T-helper 1 cell (primary cell): Measurements from ENCODE around the gene PSMD4.

Source experiments
- DNase-seq, 5 donors: peaks; one replicate each; pipeline ENCODE4 v3.0.0-alpha.2; 2012 to 2020

PSMD4 gene

DNA sequence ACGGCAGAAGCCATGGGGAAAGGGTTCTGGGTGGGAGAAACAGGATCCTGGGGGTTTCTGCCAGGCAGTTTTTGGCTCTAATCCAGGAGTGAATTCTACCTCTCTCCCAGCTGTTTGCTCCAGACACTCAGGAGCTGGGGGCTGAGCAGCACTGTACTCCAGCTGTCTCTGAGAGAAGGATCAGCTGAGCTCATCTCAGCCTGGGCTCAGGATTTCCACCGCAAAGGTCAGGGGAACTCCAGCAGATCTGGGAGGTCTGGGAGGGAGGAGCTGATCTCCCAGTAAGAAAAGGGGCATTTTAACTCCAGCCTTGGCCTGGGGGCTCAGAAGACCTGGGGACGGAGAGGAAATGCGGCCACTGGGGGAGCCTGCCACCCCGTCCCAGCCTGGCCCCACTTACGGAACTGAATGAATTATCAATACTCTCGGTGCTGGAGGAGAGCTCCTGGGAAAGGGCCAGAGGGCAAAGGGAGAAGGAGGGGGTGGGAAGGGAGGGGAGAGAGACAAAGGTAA is 55.3 kb downstream of the PSMD4 start:
- DNase-seq, result no peak

DNA sequence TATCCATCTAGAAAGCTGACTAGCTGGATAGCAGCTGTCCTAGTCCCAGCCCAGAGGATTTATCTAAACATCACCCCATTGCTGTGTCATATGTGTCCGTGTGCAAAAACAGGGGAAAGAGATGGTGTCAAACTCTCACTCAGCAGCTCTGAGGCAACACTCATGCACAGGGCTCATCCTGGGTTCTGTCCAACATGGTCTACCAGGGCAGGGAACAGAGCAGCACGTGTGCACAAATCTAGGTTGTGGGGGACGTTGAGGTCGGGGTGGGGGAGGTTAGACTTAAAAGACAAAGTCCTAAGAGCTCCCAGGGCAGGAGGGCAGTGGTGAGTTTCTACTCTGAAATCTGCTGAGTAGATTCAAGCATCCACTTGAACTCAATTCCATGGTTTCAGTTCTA is 56.5 kb downstream of the PSMD4 start:
- DNase-seq, result no peak

- peak in 3 of 5 donors; percentile 17 to 85 (median 18) for DNase-seq
Observed at GRCh38 chr1:151311589-151312331, 57.2 kb downstream of the PSMD4 start.

DNA sequence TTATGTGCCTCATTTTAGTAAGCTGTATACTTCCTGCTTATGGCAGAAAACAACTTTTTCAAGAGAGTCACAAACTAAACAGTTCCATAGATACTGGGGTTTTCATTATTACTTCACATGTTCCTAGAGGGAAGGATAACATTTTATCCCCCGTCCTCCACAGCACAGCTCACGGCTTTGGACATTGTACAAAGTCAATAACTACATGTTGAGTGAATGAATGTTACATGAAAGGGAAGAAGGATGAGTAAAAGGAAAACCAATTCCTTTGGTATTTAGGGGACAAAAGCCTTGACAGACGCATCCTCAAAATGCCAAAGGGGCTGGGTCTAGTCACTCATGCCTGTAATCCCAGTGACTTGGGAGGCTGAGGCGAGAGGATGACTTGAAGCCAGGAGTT is 57.9 kb downstream of the PSMD4 start:
- DNase-seq, result no peak

DNA sequence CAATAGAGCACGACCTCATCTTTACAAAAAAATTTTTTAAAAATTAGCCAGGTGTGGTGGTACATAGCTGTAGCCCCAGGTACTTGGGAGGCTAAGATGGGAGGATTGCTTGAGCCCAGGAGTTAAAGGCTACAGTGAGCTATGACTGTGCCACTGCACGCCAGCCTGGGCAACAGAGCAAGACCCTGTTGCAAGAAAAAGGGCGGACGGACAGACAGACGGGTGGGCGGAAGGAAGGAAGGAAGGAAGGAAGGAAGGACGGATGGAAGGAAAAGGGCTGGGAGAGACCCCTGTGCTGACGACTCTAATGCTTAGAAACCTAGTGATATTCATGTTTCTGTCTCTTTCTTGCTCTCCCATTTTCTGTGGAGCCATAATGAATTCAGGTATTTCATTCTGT is 58.3 kb downstream of the PSMD4 start:
- DNase-seq, result no peak

DNA sequence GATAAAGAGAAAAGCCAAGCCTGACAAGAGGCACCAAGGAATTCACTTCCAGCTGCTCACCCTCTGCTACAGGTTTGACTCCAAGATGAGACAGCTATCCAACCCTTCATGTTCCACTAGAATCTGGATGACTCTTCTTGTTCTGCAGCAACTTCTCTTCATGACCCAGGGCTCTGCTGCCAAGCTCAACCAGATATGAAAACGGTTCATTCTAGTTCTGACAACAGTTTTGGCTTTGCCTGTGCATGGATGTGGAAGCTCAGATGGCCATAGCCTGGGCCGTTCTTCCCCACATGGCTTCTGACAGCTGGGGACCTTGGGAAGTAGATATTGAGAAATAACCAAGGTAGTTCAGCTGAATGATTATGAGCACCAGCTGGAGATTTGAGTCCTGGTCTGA is 59.0 kb downstream of the PSMD4 start:
- no peak for DNase-seq

DNA sequence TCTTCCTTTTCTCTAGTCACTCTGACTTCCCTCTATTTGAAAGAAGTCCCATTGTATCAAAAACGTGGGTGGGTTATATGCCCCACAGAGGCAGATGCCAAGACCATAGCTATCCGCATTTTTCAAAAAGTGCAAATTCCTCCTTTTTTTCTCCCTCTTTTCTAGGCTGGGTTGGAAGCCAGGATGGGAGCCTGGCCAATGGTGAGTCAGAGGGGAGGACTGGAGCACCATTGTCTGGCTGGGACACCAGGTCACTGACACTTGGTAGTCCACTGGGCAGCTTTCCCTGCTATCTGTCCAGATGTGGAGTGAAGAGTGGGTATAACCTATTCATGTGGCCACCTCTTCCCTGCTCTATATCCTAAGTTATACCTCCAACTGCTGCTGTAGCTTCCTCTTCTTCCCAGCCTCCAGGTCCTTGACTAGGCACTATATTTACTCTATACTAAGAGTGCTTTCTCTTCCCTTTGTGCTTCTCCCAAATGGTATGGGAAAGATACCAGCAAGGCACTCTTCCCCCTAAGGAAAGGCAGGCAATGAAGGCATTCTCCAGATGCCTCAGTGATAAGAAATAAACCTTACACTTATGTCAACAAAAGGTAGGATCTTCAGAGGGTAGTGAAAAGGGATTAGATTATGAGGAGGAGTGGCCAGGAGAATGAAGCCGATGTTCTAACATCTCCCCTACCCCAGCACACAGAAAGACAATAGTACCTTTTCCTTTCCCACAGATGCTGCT is 59.8 kb downstream of the PSMD4 start:
- DNase-seq, result no peak

DNA sequence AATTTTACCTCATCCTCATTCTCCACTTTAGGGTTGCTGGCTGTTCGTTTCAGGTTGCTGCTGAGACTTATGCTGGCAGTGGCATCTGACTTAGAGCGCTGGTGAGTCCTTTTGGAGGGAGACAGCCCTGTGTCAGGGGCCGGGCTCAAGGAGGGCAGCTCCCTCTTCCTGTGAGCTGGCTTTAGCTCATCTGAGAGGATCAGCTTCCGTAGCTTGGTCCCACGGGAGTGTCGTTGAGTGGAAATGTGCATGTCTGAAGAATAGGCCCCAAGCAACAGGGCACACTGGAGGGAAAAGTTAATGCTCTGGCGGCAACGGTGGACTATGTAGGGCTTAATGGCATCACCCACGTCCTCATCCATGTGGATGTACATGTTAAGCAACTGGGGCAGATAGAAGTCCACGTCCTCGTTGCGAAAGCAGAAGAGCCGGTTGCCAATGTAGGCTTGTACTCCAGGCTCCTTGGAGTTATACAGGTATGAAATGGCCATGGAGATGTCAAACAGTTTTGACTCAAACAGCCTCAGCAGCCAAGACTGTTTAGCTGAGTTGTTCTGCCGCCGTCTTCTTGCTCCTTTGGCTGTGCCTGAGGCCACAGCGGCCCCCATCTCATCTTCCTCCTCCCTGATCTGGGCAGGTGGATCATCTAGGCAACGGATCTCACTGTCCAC is 61.2 kb downstream of the PSMD4 start:
- DNase-seq, result no peak
